Measurements from ENCODE around the gene KCNQ5.

Gene KCNQ5

GRCh38 chr6:72748759-72749158 lies 126.9 kb downstream of the KCNQ5 start:
- DNase-seq = no peak

GRCh38 chr6:72755752-72756151 lies 133.9 kb downstream of the KCNQ5 start:
- no peak for DNase-seq

- DNase-seq = no peak
Observed at GRCh38 chr6:72757048-72757447, 135.2 kb downstream of the KCNQ5 start.

- no peak for DNase-seq
Observed at GRCh38 chr6:72757926-72758325, 136.1 kb downstream of the KCNQ5 start.

- no peak for DNase-seq
Observed at GRCh38 chr6:72758901-72759300, 137.0 kb downstream of the KCNQ5 start.

- no peak for DNase-seq
Observed at GRCh38 chr6:72760114-72760793, 138.4 kb downstream of the KCNQ5 start.

- DNase-seq = no peak
Observed at GRCh38 chr6:72761761-72762160, 139.9 kb downstream of the KCNQ5 start.

GRCh38 chr6:72769459-72770125 lies 147.7 kb downstream of the KCNQ5 start:
- DNase-seq = no peak

GRCh38 chr6:72770959-72771358 lies 149.1 kb downstream of the KCNQ5 start:
- no peak for DNase-seq

- DNase-seq = no peak
Observed at GRCh38 chr6:72776456-72776855, 154.6 kb downstream of the KCNQ5 start.

- DNase-seq = no peak
Observed at GRCh38 chr6:72781624-72782023, 159.8 kb downstream of the KCNQ5 start.

GRCh38 chr6:72783035-72783434 lies 161.2 kb downstream of the KCNQ5 start:
- DNase-seq = no peak

- DNase-seq = no peak
Observed at GRCh38 chr6:72783666-72784065, 161.8 kb downstream of the KCNQ5 start.

- DNase-seq = no peak
Observed at GRCh38 chr6:72784071-72784470, 162.2 kb downstream of the KCNQ5 start.

- no peak for DNase-seq
Observed at GRCh38 chr6:72784581-72784980, 162.7 kb downstream of the KCNQ5 start.

GRCh38 chr6:72787391-72788031 lies 165.6 kb downstream of the KCNQ5 start:
- DNase-seq = no peak

- DNase-seq = no peak
Observed at GRCh38 chr6:72788188-72788587, 166.3 kb downstream of the KCNQ5 start.

- no peak for DNase-seq
Observed at GRCh38 chr6:72789145-72789544, 167.3 kb downstream of the KCNQ5 start.

- no peak for DNase-seq
Observed at GRCh38 chr6:72792692-72793091, 170.8 kb downstream of the KCNQ5 start.

GRCh38 chr6:72793641-72794395 lies 172.0 kb downstream of the KCNQ5 start:
- DNase-seq = no peak

GRCh38 chr6:72798196-72798595 lies 176.3 kb downstream of the KCNQ5 start:
- DNase-seq = no peak

- DNase-seq = no peak
Observed at GRCh38 chr6:72809746-72810379, 188.0 kb downstream of the KCNQ5 start.

Data from CD4-positive, alpha-beta T cell treated with Interleukin-1 beta for 1 hour (primary cell).